Lower lobe of right lung (tissue), 2 donors: Measurements from ENCODE around the gene CLIC4. TPM values are rescaled to one million over a fixed set of nuclear protein-coding genes. Genes with fewer than 3 reads are reported as not detected.
"Not testable (repeated sequence)": the region's sequence is repeated elsewhere in the genome, so short reads cannot be mapped to it uniquely, and the experiment has no call there.

ENCODE experiments used
- ATAC-seq, 2 donors: fragments of 200-7000 bp; cut with Tn5 transposase; one replicate each; pipeline ENCODE4 v1.9.1; 2020 to 2022; ENCODE audit warnings: mild to moderate bottlenecking in 2 of 2, moderate library complexity in 2 of 2
- DNase-seq: peaks from one replicate; pipeline ENCODE4 v3.0.0-alpha.2; 2020
- H3K27ac ChIP-seq: fragments of 200-600 bp; one replicate; pipeline ENCODE4 v1.8.0; 2022
- H3K27me3 ChIP-seq: fragments of 200-600 bp; one replicate; pipeline ENCODE4 v1.8.0; 2022; ENCODE audit warnings: low read depth
- H3K36me3 ChIP-seq: fragments of 200-600 bp; one replicate; pipeline ENCODE4 v1.8.0; 2022; ENCODE audit warnings: mild to moderate bottlenecking
- H3K4me1 ChIP-seq: fragments of 200-600 bp; one replicate; pipeline ENCODE4 v1.8.0; 2022
- H3K4me3 ChIP-seq: fragments of 200-600 bp; one replicate; pipeline ENCODE4 v1.8.0; 2022; ENCODE audit warnings: mild to moderate bottlenecking
- H3K9me3 ChIP-seq: fragments of 200-600 bp; one replicate; pipeline ENCODE4 v1.8.0; 2022
- intact Hi-C: fragments of 100-400 bp; cut with DNase I; formaldehyde crosslinking; loops from one replicate; pipeline ENCODE4 v1.11.0; 2022
- total RNA-seq: library from RNA; stranded (reverse); fragmentation: NEBNext Ultra II Directional; extraction: Animal tissue kit (Norgen Biotek cat#: 25700); gene quantifications from one replicate; pipeline ENCODE4 v1.2.1, GENCODE V29; 2021
- TF ChIP-seq, protein P1 (sequence below): fragments of 200-600 bp; IDR thresholded peaks from one replicate; pipeline ENCODE4 v1.8.0; 2022; ENCODE audit warnings: antibody characterized with exemption, mild to moderate bottlenecking
- donor health status: DM: no; HTN: yes; CAD: no; lungs with severe emphysema.

The CLIC4 gene
- total RNA-seq, 1 donor from 2014 or later, result 169 TPM

DNA sequence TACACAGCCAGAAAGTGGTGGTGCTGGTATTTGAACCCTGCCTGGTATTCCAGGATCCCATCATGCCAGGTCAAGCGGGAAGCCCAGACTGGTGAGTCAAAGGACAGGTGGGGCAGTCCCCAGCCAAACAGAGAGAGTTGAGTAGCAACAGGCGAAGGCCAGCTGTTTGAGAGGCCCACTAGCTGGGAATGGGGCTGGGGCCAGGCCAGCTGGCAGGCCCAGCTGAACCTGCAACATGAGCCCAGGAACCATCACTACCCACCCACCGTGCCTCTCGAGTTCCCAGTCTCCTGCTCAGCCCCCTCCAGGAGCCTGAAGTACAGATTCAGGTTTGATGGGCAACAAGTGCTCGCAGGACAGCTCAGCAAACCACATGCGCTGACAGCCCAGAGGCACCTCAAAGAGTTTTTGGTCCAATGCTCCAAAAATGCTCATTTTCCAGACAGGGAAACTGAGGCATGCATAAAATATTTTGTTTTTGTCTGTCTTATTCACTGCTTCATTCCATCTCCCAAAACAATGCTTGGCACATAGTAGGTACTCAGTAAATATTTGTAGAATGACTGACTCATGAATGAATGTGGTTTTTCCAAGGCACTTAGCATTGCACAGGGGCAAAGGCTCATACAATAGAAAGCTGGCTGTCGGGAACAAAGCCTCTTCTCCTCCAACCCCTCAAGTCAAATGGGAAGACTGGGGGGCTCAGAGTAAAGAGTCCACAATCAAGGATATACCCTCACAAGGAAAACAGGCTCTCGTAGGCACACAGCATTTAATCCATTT is 42.5 kb upstream of the CLIC4 start:
- no peak for ATAC-seq
- intact Hi-C loops, result no loop called here

GRCh38 chr1:24704411-24705259 is 40.6 kb upstream of the CLIC4 start:
- H3K9me3 ChIP-seq, result no peaks in the 10 kb centered on the region
- peak overlapping the region; percentile 80 for H3K27ac ChIP-seq
- peak overlapping the region; percentile 31 for H3K4me3 ChIP-seq
- TF ChIP-seq, protein P1, sequence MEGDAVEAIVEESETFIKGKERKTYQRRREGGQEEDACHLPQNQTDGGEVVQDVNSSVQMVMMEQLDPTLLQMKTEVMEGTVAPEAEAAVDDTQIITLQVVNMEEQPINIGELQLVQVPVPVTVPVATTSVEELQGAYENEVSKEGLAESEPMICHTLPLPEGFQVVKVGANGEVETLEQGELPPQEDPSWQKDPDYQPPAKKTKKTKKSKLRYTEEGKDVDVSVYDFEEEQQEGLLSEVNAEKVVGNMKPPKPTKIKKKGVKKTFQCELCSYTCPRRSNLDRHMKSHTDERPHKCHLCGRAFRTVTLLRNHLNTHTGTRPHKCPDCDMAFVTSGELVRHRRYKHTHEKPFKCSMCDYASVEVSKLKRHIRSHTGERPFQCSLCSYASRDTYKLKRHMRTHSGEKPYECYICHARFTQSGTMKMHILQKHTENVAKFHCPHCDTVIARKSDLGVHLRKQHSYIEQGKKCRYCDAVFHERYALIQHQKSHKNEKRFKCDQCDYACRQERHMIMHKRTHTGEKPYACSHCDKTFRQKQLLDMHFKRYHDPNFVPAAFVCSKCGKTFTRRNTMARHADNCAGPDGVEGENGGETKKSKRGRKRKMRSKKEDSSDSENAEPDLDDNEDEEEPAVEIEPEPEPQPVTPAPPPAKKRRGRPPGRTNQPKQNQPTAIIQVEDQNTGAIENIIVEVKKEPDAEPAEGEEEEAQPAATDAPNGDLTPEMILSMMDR, result no peak
- ATAC-seq (no peak), DNase-seq (no peak)
- intact Hi-C loops, result no loop called here
- H3K27me3 ChIP-seq, result no peaks in the 10 kb centered on the region
- H3K36me3 ChIP-seq, result no peaks in the 10 kb centered on the region
- peaks cover 23% of the 10 kb centered on the region for H3K4me1 ChIP-seq

More for the DNA sequence above, 42.5 kb upstream of the CLIC4 start:
- H3K4me1 ChIP-seq, result peaks cover 19% of the 10 kb centered on the region
- H3K4me3 ChIP-seq, result no peak overlapping the region
- no peaks in the 10 kb centered on the region for H3K9me3 ChIP-seq
- TF ChIP-seq, protein P1, result no peak
- no peaks in the 10 kb centered on the region for H3K36me3 ChIP-seq
- DNase-seq, result no peak
- no peak overlapping the region for H3K27ac ChIP-seq
- H3K27me3 ChIP-seq, result no peaks in the 10 kb centered on the region

GRCh38 chr1:24705260-24706073 is 39.8 kb upstream of the CLIC4 start:
- Histone ChIP-seq H3K4me3 (peak overlapping the region; percentile 31), H3K4me1 (peaks cover 31% of the 10 kb centered on the region), H3K27ac (peak overlapping the region; percentile 80), H3K27me3 (no peaks in the 10 kb centered on the region), H3K9me3 (no peaks in the 10 kb centered on the region), H3K36me3 (no peaks in the 10 kb centered on the region)
- TF ChIP-seq, protein P1, result no peak
- ATAC-seq (peak; percentile 97 to 98), DNase-seq (peak; percentile 89)
- intact Hi-C loops, result no loop called here

- H3K4me1 ChIP-seq, result peaks cover 31% of the 10 kb centered on the region
- ATAC-seq, H3K27me3 ChIP-seq, DNase-seq, H3K9me3 ChIP-seq, intact Hi-C loops, H3K36me3 ChIP-seq: not testable (repeated sequence)
- peak overlapping the region; percentile 80 for H3K27ac ChIP-seq
- H3K4me3 ChIP-seq, result peak overlapping the region; percentile 31
These were observed 39.2 kb upstream of the CLIC4 start for GRCh38 chr1:24706074-24706389.

GRCh38 chr1:24707687-24708086 is 37.6 kb upstream of the CLIC4 start:
- no peaks in the 10 kb centered on the region for H3K36me3 ChIP-seq
- H3K4me3 ChIP-seq, result no peak overlapping the region
- peaks cover 31% of the 10 kb centered on the region for H3K4me1 ChIP-seq
- DNase-seq, result no peak
- ATAC-seq, result no peak
- H3K9me3 ChIP-seq, result no peaks in the 10 kb centered on the region
- no peaks in the 10 kb centered on the region for H3K27me3 ChIP-seq
- intact Hi-C loops, result no loop called here
- TF ChIP-seq, protein P1, result no peak
- H3K27ac ChIP-seq, result no peak overlapping the region
